SKM-1 (cell line): ENCODE measurements around the gene WWTR1.

Source experiments
- DNase-seq: peaks from one replicate; lab custom pipeline; 2025; ENCODE audit not compliant: unreplicated experiment; lab: John Stamatoyannopoulos, UW

Gene WWTR1

GRCh38 chr3:149571381-149571780 is 86.4 kb downstream of the WWTR1 start:
- DNase-seq: no peak

DNA sequence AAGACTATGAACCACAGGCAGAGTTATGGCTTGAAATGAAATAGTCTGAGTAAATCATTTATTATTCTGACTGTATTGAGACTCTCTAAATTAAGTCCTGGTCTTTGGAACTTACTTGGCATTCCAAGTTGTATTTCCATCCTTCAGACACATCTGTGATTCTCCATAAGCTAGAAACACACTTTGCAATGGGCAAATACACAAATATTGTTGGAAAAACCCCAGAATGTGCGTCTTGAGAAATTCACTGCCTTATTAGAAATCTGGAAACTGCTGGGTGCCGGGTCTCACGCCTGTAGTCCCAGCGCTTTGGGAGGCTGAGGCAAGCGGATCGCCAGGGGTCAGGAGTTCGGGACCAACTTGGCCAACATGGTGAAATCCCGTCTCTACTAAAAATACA is 87.8 kb downstream of the WWTR1 start:
- DNase-seq: no peak

GRCh38 chr3:149567381-149567780 is 90.4 kb downstream of the WWTR1 start:
- DNase-seq: no peak

DNA sequence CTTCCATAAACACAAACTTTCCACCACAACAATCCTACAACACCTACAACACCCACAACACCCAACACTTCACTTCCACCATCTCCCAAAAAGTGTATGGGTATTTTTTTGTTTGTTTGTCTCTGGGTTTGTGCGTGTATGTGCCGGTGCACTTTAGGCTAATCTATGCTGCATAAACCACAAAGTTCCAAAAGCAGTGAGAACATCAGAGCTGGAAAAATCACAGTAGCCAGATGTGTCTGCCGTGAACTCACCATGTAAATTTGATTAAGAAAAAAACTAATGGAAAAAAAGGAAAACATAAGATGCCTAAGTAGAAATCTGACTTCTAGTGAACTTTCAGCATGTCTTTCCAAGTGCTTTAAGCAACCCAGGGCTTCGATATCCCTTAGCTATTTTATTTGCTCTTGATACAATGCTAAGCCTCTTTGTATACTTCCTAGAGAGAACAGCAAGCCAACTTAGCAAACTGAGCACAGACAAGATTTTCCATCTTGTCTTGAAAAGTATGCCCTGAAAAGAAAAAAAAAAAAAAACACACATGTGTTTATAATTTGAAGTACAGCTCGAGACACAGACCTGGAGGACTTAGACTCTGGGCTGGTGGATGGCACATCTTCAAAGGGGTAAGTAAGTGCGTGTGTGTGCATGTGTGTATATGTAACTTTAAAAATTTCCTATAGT is 91.4 kb downstream of the WWTR1 start:
- no peak for DNase-seq

GRCh38 chr3:149564079-149564478 is 93.7 kb downstream of the WWTR1 start:
- DNase-seq: no peak

- no peak for DNase-seq
These were observed 94.7 kb downstream of the WWTR1 start for GRCh38 chr3:149563114-149563513.

- DNase-seq: no peak
These were observed 97.2 kb downstream of the WWTR1 start for GRCh38 chr3:149560617-149561016.

- DNase-seq: no peak
These were observed 97.8 kb downstream of the WWTR1 start for GRCh38 chr3:149560001-149560400.

GRCh38 chr3:149559525-149559924 is 98.3 kb downstream of the WWTR1 start:
- no peak for DNase-seq

DNA sequence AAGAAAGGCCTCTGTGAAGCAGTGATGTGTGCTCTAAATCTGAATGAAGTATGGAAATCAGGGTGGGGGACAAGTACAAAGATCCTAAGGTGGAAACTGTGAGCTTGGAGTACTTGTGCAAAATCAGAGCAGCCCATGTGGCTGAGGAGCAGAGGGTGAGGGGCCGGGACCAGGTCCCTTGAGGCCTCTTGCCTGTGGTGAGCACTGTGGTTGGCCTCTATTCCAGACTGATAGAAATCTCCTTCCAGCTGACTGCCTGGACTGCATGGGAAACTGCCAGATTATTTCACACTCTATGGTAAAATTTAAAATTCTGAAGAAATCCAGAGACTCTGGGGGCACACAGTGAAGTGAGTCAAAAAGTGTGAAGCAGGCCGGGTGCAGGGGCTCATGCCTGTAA is 101.9 kb downstream of the WWTR1 start:
- no peak for DNase-seq

GRCh38 chr3:149554826-149555225 is 103.0 kb downstream of the WWTR1 start:
- no peak for DNase-seq

GRCh38 chr3:149553781-149554451 is 103.9 kb downstream of the WWTR1 start:
- DNase-seq: no peak

- DNase-seq: no peak
These were observed 105.1 kb downstream of the WWTR1 start for GRCh38 chr3:149552700-149553099.

DNA sequence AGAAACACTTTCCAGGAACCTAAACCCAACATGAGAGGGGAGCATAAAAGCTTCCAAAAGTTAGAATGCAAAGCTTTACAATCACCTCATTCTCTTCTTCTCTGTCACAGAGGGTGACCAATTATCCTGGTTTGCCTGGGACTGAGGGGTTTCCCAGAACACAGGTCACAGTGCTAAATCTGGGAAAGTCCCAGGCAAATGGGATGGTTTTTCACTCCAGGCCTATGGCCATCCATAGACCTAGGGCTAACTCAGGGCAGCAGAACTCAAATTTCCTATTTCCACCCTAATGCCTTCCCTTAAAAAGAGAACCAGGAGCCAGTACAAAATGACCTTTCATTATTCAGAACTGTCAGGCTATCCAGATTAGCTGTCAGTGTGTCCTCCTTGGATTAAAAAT is 106.3 kb downstream of the WWTR1 start:
- DNase-seq: no peak

GRCh38 chr3:149548669-149549065 is 109.2 kb downstream of the WWTR1 start:
- DNase-seq: no peak

- DNase-seq: no peak
These were observed 109.7 kb downstream of the WWTR1 start for GRCh38 chr3:149547954-149548668.

DNA sequence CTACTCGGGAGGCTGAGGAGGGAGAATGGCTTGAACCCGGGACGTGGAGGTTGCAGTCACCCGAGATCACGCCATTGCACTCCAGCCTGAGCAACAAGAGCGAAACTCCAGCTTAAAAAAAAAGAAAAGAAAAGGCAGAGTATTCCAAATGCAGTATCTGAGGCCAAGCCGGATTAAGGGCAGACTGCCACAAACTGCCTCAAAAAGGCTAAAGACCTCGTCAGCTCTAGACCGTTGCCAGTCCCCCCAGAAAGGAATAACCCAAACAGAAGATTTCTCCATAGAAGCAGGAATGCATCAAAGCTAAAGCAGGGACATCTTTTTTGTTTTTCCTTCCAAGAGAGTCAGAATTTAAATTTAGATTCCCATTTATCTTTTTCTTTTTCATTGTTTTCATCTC is 110.4 kb downstream of the WWTR1 start:
- no peak for DNase-seq

GRCh38 chr3:149545049-149545448 is 112.8 kb downstream of the WWTR1 start:
- DNase-seq: no peak

DNA sequence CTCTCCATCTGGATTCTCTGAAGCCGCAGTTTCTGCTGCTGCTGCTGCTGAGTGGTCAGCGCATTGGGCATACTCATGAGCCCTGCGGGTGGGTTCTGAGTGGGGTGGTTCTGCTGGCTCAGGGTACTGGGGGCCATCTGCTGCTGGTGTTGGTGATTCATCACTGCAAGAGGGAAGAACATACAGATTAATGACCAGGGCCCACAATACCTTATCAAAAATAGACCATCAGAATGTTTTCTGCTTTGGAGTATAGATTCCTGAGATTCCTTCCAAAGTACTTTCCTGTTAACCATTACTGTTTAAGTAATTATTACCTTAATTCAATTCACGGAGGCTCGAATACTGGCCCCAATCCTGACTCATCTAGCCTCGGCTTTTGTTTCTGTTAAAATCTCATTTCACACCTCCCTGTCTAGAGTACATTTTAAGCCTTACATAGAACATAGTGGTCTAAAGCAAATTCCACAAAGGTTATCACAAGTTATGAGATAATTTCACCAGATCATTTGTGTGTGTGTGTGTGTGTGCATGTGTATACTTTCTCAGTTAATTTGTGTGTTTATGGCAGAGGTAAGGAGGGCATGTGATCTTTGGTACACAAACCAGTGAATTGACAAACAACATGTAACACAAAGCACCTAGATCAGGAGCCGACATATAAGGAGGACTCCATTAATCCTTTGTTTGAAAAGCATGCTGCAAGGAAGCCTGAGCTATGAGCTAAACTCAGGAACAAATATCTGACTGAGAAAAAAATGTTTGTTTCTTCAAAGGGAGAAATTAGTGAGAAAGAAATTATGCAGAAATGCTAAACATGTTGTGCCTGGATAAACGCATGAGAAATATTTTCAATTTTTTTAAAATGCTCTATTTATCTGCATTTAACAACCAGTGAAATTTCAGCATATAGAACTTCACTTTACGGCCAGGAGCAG is 115.2 kb downstream of the WWTR1 start:
- DNase-seq: no peak

DNA sequence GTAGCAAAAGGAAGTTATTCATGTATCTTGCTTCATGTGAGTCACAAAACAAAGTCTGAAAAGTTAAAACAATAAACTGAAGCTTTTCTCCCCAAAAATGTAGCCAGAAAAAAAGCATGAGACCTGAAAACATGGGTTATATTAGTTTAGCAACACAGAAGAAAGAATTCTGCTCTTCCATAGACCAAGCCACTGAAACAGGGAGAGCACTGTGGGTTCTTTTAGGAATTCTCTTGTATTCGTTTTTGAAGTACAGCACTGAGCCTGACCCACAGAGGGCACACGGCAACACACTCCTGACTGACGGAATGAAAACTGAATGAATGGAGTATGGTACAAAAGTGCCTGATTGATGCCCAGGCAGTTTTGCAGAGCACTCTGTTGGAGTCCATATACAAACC is 116.7 kb downstream of the WWTR1 start:
- no peak for DNase-seq

GRCh38 chr3:149538371-149538770 is 119.5 kb downstream of the WWTR1 start:
- DNase-seq: no peak
